C4-2B (cell line): ENCODE data around the gene ZNF70.

Experiments used
- H3K27ac ChIP-seq: fragments of 450-650 bp; 2 replicates; pipeline ENCODE4 v1.5.1; 2017
- CTCF ChIP-seq: fragments of 450-650 bp; conservative IDR thresholded peaks from 2 replicates; pipeline ENCODE4 v1.5.1; 2017; ENCODE audit warnings: mild to moderate bottlenecking
- ZFX ChIP-seq: fragments of 450-650 bp; IDR thresholded peaks from 2 replicates; pipeline ENCODE4 v1.6.1; 2017

Gene ZNF70

GRCh38 chr22:23763954-23764353 lies 13.0 kb upstream of the ZNF70 start:
- no peak overlapping the region for H3K27ac ChIP-seq
- TF ChIP-seq ZFX: no peak
- TF ChIP-seq CTCF: no peak

- H3K27ac ChIP-seq: no peak overlapping the region
- no peak for TF ChIP-seq ZFX
These were observed 12.7 kb upstream of the ZNF70 start for GRCh38 chr22:23763579-23763945.

GRCh38 chr22:23762842-23763578 lies 12.1 kb upstream of the ZNF70 start, which contains the start of gene C22orf15:
Gene C22orf15, plus strand, starts transcription at chr22:23762990. Its CDS starts 317 bp downstream, at chr22:23763307.
- no peak for TF ChIP-seq CTCF
- H3K27ac ChIP-seq: no peak within 1 kb of the TSS

- H3K27ac ChIP-seq: no peak overlapping the region
- TF ChIP-seq ZFX: no peak
- TF ChIP-seq CTCF: no peak
These were observed 9.1 kb upstream of the ZNF70 start for GRCh38 chr22:23760056-23760455.

GRCh38 chr22:23759566-23759965 lies 8.7 kb upstream of the ZNF70 start:
- TF ChIP-seq CTCF (no peak), ZFX (no peak)
- no peak overlapping the region for H3K27ac ChIP-seq

- TF ChIP-seq CTCF: no peak
- no peak for TF ChIP-seq ZFX
- no peak overlapping the region for H3K27ac ChIP-seq
These were observed 6.0 kb upstream of the ZNF70 start for GRCh38 chr22:23756891-23757290.

- H3K27ac ChIP-seq: no peak overlapping the region
- TF ChIP-seq ZFX: no peak
- no peak for TF ChIP-seq CTCF
These were observed 4.8 kb upstream of the ZNF70 start for GRCh38 chr22:23755711-23756110.
